SU-DHL-6 (cell line): Measurements from ENCODE around the gene GAPDH.

ENCODE experiments used
- H2AFZ ChIP-seq: fragments of 200-600 bp; sonication (generic); 2 replicates; pipeline ENCODE4 v1.6.1; 2014; ENCODE audit warnings: low read depth, mild to moderate bottlenecking, moderate library complexity, mixed read lengths, antibody characterized with exemption, low read length; ENCODE audit not compliant: severe bottlenecking
- H3F3A ChIP-seq: fragments of 200-600 bp; shearing (Covaris generic); 2 replicates; pipeline ENCODE4 v1.6.0; 2016; ENCODE audit warnings: antibody characterized with exemption, mild to moderate bottlenecking; ENCODE audit not compliant: insufficient read depth
- H3K27ac ChIP-seq: fragments of 200-600 bp; sonication (generic); 2 replicates; pipeline ENCODE4 v1.5.1; 2016; ENCODE audit warnings: low read depth, mild to moderate bottlenecking, low read length, moderate library complexity, mixed read lengths
- H3K27me3 ChIP-seq: fragments of 200-600 bp; sonication (generic), shearing (Covaris generic); 2 replicates; pipeline ENCODE4 v1.6.0; 2014; ENCODE audit warnings: mild to moderate bottlenecking, low read length
- H3K36me3 ChIP-seq: fragments of 200-600 bp; sonication (generic); 2 replicates; pipeline ENCODE4 v1.6.1; 2014; ENCODE audit warnings: mild to moderate bottlenecking, low read length, mixed read lengths
- H3K4me2 ChIP-seq: fragments of 300-600, 200-600 bp; shearing (Covaris generic), sonication (generic); 2 replicates; pipeline ENCODE4 v1.6.0; 2014; ENCODE audit warnings: low read length, low read depth, mild to moderate bottlenecking; ENCODE audit not compliant: poor library complexity, severe bottlenecking
- H3K4me3 ChIP-seq: fragments of 200-600 bp; sonication (generic); 2 replicates; pipeline ENCODE4 v1.5.1; 2014; ENCODE audit warnings: antibody characterized with exemption, low read length, mild to moderate bottlenecking, mixed read lengths; ENCODE audit not compliant: insufficient read depth, poor library complexity, severe bottlenecking
- H3K79me2 ChIP-seq: fragments of 200-600 bp; sonication (generic); 2 replicates; pipeline ENCODE4 v1.6.1; 2014; ENCODE audit warnings: mild to moderate bottlenecking, low read length, moderate library complexity; ENCODE audit not compliant: insufficient read depth
- H3K9ac ChIP-seq: fragments of 200-600 bp; sonication (generic); 2 replicates; pipeline ENCODE4 v1.7.0; 2014; ENCODE audit warnings: mild to moderate bottlenecking, low read length
- H3K9me2 ChIP-seq: fragments of 200-600 bp; sonication (generic); replicated peaks from 2 replicates; pipeline ENCODE4 v1.6.1; 2014; ENCODE audit warnings: low read length; ENCODE audit not compliant: insufficient read depth
- H3K9me3 ChIP-seq: fragments of 200-600 bp; sonication (generic); 2 replicates; pipeline ENCODE4 v1.6.1; 2014; ENCODE audit warnings: low read length, mixed read lengths; ENCODE audit not compliant: insufficient read depth
- H4K20me1 ChIP-seq: fragments of 200-600 bp; sonication (generic); 2 replicates; pipeline ENCODE4 v1.6.1; 2014; ENCODE audit warnings: low read depth, mild to moderate bottlenecking, antibody characterized with exemption, low read length, moderate library complexity, mixed read lengths
- CTCF ChIP-seq: fragments of 200-600 bp; sonication (generic); IDR thresholded peaks from one replicate; pipeline ENCODE4 v1.5.1; 2017; ENCODE audit warnings: antibody characterized with exemption, mild to moderate bottlenecking, low read length, moderate library complexity; ENCODE audit not compliant: insufficient read depth, poor library complexity, severe bottlenecking
- EZH2phosphoT487 ChIP-seq: fragments of 200-600 bp; sonication (generic), shearing (Covaris generic); conservative IDR thresholded peaks from 2 replicates; pipeline ENCODE4 v1.6.1; 2018; ENCODE audit warnings: mild to moderate bottlenecking, antibody characterized with exemption, low read length, moderate library complexity, mixed read lengths

GAPDH gene

DNA sequence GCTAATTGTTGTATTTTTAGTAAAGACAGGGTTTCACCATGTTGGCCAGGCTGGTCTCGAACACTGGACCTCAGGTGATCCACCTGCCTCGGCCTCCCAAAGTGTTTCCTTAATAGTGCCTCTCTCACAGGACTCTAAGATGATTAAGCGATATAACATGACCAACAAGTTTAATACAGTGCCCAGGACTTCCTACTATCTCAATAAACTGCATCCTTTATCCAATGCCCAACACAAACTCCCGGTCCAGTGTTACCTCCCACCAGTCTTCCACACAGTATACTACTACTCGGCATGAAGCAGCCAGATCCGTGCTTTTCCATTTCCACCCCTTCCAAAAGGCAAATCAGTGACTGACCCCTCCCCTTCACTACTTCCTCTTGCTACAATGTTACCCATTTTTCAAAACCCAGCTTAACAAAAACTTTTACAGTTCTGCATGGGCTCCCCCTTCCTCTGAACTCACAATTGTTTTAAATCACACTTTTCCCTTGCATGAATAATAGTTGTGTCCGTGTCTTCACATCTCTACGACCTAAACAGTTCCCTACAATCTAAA is 32.9 kb downstream of the GAPDH start:
- peak overlapping the region; percentile 82 for H3K4me2 ChIP-seq
- peak overlapping the region; percentile 45 for H2AFZ ChIP-seq
- H3F3A ChIP-seq = peaks cover 16% of the 10 kb centered on the region
- no peaks in the 10 kb centered on the region for H3K9me2 ChIP-seq
- peaks cover 39% of the 10 kb centered on the region for H3K79me2 ChIP-seq
- H3K9me3 ChIP-seq = no peaks in the 10 kb centered on the region
- H3K4me3 ChIP-seq = peak overlapping the region; percentile 85
- peak overlapping the region; percentile 84 for H3K9ac ChIP-seq
- TF ChIP-seq EZH2phosphoT487 = no peak
- no peak for TF ChIP-seq CTCF
- H4K20me1 ChIP-seq = no peaks in the 10 kb centered on the region
- H3K27ac ChIP-seq = peak overlapping the region; percentile 57
- H3K27me3 ChIP-seq = no peaks in the 10 kb centered on the region
- peaks cover 31% of the 10 kb centered on the region for H3K36me3 ChIP-seq

DNA sequence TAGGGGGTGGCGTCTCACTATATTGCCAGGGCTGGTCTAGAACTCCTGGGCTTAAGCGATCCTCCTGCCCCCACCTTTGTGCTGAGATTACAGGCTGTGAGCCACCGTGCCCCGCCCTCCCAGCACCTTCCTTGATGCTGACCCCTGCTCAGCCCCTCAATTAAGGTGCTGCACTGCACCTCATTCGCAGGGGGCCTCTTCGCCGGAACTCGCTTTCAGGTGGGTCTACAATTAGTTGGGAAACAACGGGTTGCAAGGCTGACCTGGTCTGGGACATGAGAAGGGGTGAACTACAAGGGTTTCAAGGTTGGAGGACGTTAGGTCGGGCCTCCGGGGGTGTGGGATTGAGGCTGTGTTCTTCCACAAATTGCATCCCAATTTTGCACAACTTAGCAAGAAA is 35.0 kb downstream of the GAPDH start:
- Histone ChIP-seq H3K79me2 (peaks cover 28% of the 10 kb centered on the region), H3K4me2 (peak overlapping the region; percentile 82), H3K9me3 (no peaks in the 10 kb centered on the region), H2AFZ (no peak overlapping the region), H3K4me3 (no peak overlapping the region), H3F3A (peaks cover 24% of the 10 kb centered on the region), H3K27me3 (no peaks in the 10 kb centered on the region), H3K9ac (no peak overlapping the region), H3K36me3 (peaks cover 28% of the 10 kb centered on the region), H3K9me2 (no peaks in the 10 kb centered on the region), H4K20me1 (no peaks in the 10 kb centered on the region), H3K27ac (no peak overlapping the region)
- TF ChIP-seq CTCF = no peak
- no peak for TF ChIP-seq EZH2phosphoT487

- no peaks in the 10 kb centered on the region for H4K20me1 ChIP-seq
- H3F3A ChIP-seq = peaks cover 28% of the 10 kb centered on the region
- H3K27ac ChIP-seq = no peak overlapping the region
- H3K9me2 ChIP-seq = no peaks in the 10 kb centered on the region
- TF ChIP-seq CTCF = no peak
- no peak for TF ChIP-seq EZH2phosphoT487
- peaks cover 28% of the 10 kb centered on the region for H3K79me2 ChIP-seq
- peaks cover 28% of the 10 kb centered on the region for H3K36me3 ChIP-seq
- H3K9me3 ChIP-seq = no peaks in the 10 kb centered on the region
- H3K4me2 ChIP-seq = no peak overlapping the region
- H3K9ac ChIP-seq = no peak overlapping the region
- no peak overlapping the region for H3K4me3 ChIP-seq
- H2AFZ ChIP-seq = no peak overlapping the region
- no peaks in the 10 kb centered on the region for H3K27me3 ChIP-seq
These were observed 35.5 kb downstream of the GAPDH start for GRCh38 chr12:6569786-6570185.
